ENCODE data around the gene ZNF460. TPM values are rescaled to one million over a fixed set of nuclear protein-coding genes. Genes with fewer than 3 reads are reported as not detected.

ZNF460 gene
- total RNA-seq, 1 experiment from 2014 or later, result 68.2 TPM

GRCh38 chr19:57262044-57262443, 18.2 kb upstream of the ZNF460 start:
- Mint-ChIP-seq H3K27ac (ENCODE audit: unreplicated experiment) (no peak overlapping the region), H3K4me1 (ENCODE audit: low read depth, unreplicated experiment) (no peaks in the 10 kb centered on the region), H3K27me3 (ENCODE audit: unreplicated experiment) (no peaks in the 10 kb centered on the region), H3K9me3 (ENCODE audit: low read depth, unreplicated experiment) (peaks cover 28% of the 10 kb centered on the region), H3K36me3 (ENCODE audit: insufficient read depth, unreplicated experiment) (peaks cover 21% of the 10 kb centered on the region), H3K4me3 (ENCODE audit: low read depth, unreplicated experiment) (no peak overlapping the region)
- CTCF ChIA-PET, result interaction anchor here (0.7 kb wide), 1 partner anchor 400 kb away, joined by 3 read pairs; no protein-coding TSS in a partner anchor
- no TSS peak for BruUV-seq (replicated peaks)
- no peak for DNase-seq
- TF ChIP-seq, protein P1, sequence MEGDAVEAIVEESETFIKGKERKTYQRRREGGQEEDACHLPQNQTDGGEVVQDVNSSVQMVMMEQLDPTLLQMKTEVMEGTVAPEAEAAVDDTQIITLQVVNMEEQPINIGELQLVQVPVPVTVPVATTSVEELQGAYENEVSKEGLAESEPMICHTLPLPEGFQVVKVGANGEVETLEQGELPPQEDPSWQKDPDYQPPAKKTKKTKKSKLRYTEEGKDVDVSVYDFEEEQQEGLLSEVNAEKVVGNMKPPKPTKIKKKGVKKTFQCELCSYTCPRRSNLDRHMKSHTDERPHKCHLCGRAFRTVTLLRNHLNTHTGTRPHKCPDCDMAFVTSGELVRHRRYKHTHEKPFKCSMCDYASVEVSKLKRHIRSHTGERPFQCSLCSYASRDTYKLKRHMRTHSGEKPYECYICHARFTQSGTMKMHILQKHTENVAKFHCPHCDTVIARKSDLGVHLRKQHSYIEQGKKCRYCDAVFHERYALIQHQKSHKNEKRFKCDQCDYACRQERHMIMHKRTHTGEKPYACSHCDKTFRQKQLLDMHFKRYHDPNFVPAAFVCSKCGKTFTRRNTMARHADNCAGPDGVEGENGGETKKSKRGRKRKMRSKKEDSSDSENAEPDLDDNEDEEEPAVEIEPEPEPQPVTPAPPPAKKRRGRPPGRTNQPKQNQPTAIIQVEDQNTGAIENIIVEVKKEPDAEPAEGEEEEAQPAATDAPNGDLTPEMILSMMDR (IDR thresholded peaks at IDR 0.05; ENCODE audit: unreplicated experiment), result no peak
- intact Hi-C loops (cut with micrococcal nuclease; ENCODE audit: unreplicated experiment), result no loop called here

DNA sequence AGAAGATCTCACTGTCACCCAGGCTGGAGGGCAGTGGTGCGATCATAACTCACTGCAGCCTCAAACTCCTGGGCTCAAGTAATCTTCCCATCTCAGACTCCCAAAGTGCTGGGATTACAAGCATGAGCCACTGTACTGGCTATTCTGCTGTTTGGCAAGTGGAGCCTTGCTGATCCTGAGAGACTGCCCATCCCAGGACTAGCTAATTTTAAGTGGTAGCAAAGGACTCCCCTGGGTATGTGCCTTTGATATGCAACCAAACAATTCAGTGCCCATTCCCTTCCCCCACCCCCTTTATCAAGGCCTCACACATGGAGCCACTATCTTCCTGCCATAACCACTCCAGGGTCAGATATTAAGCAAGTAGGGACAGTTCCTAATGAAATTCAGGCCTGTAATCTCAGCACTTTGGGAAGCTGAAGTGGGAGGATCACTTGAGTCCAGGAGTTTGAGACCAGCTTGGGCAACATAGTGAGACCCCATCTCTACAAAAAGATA, 17.0 kb upstream of the ZNF460 start:
- Mint-ChIP-seq H3K9me3 (ENCODE audit: low read depth, unreplicated experiment) (peaks cover 28% of the 10 kb centered on the region), H3K27me3 (ENCODE audit: unreplicated experiment) (no peaks in the 10 kb centered on the region), H3K36me3 (ENCODE audit: insufficient read depth, unreplicated experiment) (peaks cover 21% of the 10 kb centered on the region), H3K4me1 (ENCODE audit: low read depth, unreplicated experiment) (no peaks in the 10 kb centered on the region), H3K4me3 (ENCODE audit: low read depth, unreplicated experiment) (no peak overlapping the region), H3K27ac (ENCODE audit: unreplicated experiment) (no peak overlapping the region)
- no TSS peak for BruUV-seq (replicated peaks)
- DNase-seq, result no peak
- intact Hi-C loops (cut with micrococcal nuclease; ENCODE audit: unreplicated experiment), result no loop called here
- TF ChIP-seq, protein P1 (IDR thresholded peaks at IDR 0.05; ENCODE audit: unreplicated experiment), result no peak
- CTCF ChIA-PET, result no interaction called here

DNA sequence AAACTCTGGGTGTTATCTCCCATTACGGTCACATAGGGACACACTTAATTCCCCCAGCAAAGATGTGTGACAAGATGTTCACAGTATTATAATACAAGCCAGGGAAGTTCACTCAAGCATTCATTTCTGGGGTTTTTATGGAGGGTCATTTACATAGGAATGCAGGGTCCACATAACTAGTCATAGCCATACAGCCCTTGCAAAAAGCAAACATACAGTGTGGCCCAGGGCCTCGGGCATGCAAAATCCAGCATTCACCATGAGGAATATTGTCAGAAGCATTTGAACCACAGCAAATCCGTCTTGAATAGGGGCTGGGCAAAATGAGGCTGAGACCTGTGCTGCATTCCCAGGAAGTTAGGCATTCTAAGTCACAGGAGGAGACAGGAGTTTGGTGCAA, 13.0 kb upstream of the ZNF460 start:
- no peak for DNase-seq
- no peaks in the 10 kb centered on the region for H3K27me3 Mint-ChIP-seq (ENCODE audit: unreplicated experiment)
- peaks cover 4% of the 10 kb centered on the region for H3K36me3 Mint-ChIP-seq (ENCODE audit: insufficient read depth, unreplicated experiment)
- intact Hi-C loops (cut with micrococcal nuclease; ENCODE audit: unreplicated experiment), result no loop called here
- BruUV-seq (replicated peaks), result no TSS peak
- TF ChIP-seq, protein P1 (IDR thresholded peaks at IDR 0.05; ENCODE audit: unreplicated experiment), result no peak
- CTCF ChIA-PET, result no interaction called here
- H3K4me1 Mint-ChIP-seq (ENCODE audit: low read depth, unreplicated experiment), result no peaks in the 10 kb centered on the region
- H3K27ac Mint-ChIP-seq (ENCODE audit: unreplicated experiment), result no peak overlapping the region
- no peak overlapping the region for H3K4me3 Mint-ChIP-seq (ENCODE audit: low read depth, unreplicated experiment)
- peaks cover 10% of the 10 kb centered on the region for H3K9me3 Mint-ChIP-seq (ENCODE audit: low read depth, unreplicated experiment)

GRCh38 chr19:57269515-57270250, 10.6 kb upstream of the ZNF460 start:
- TF ChIP-seq, protein P1 (IDR thresholded peaks at IDR 0.05; ENCODE audit: unreplicated experiment), result no peak
- Mint-ChIP-seq H3K9me3 (ENCODE audit: low read depth, unreplicated experiment) (peaks cover 10% of the 10 kb centered on the region), H3K36me3 (ENCODE audit: insufficient read depth, unreplicated experiment) (peaks cover 7% of the 10 kb centered on the region), H3K27ac (ENCODE audit: unreplicated experiment) (no peak overlapping the region), H3K27me3 (ENCODE audit: unreplicated experiment) (no peaks in the 10 kb centered on the region), H3K4me3 (ENCODE audit: low read depth, unreplicated experiment) (no peak overlapping the region), H3K4me1 (ENCODE audit: low read depth, unreplicated experiment) (no peaks in the 10 kb centered on the region)
- CTCF ChIA-PET, result interaction anchor here (0.7 kb wide), 2 partner anchors 37 to 966 kb away, joined by 6 to 10 read pairs; no protein-coding TSS in a partner anchor
- DNase-seq, result no peak
- no TSS peak for BruUV-seq (replicated peaks)
- intact Hi-C loops (cut with micrococcal nuclease; ENCODE audit: unreplicated experiment), result no loop called here
